A673 (cell line): ENCODE results near the gene CRY1. TPM values are rescaled to one million over a fixed set of nuclear protein-coding genes. Genes with fewer than 3 reads are reported as not detected.

Experiments used
- BruUV-seq: library from RNA; stranded (reverse); fragments of 400-500 nt; replicated peaks from 2 replicates; lab custom pipeline; 2021; lab: Mats Ljungman, UMichigan
- CTCF ChIA-PET: fragments of 300-600 bp; sonication (Branson Sonifier 250); formaldehyde crosslinking; loops from one replicate; lab custom pipeline; 2022; ENCODE audit warnings: antibody characterized with exemption; lab: Charles Lee
- POLR2A ChIA-PET: fragments of 300-600 bp; sonication (Branson Sonifier 250); formaldehyde crosslinking; loops from one replicate; lab custom pipeline; 2022; ENCODE audit warnings: antibody characterized with exemption; ENCODE audit not compliant: low non-redundant PET; lab: Charles Lee
- DNase-seq: peaks from one replicate; pipeline ENCODE4 v3.0.0-alpha.2; 2015; ENCODE audit warnings: low spot score
- H3K27ac ChIP-seq: fragments of 200-600 bp; sonication (generic); 2 replicates; pipeline ENCODE4 v1.5.1; 2016; ENCODE audit warnings: mixed run types, low read depth, mild to moderate bottlenecking, mixed read lengths, antibody characterized with exemption, low read length; ENCODE audit not compliant: poor library complexity, severe bottlenecking
- H3K27me3 ChIP-seq: fragments of 200-600 bp; sonication (generic); replicated peaks from 2 replicates; pipeline ENCODE4 v1.6.1; 2017; ENCODE audit warnings: mixed run types, low read depth, mild to moderate bottlenecking, mixed read lengths, antibody characterized with exemption, low read length; ENCODE audit not compliant: insufficient read depth, poor library complexity
- H3K36me3 ChIP-seq: fragments of 200-600 bp; sonication (generic); 2 replicates; pipeline ENCODE4 v1.6.1; 2016; ENCODE audit warnings: mixed run types, mild to moderate bottlenecking, mixed read lengths, antibody characterized with exemption, low read length; ENCODE audit not compliant: insufficient read depth, poor library complexity, severe bottlenecking
- H3K4me1 ChIP-seq: fragments of 200-600 bp; sonication (generic); 2 replicates; pipeline ENCODE4 v1.6.1; 2017; ENCODE audit warnings: mixed run types, mild to moderate bottlenecking, mixed read lengths, antibody characterized with exemption, low read length; ENCODE audit not compliant: insufficient read depth, poor library complexity, severe bottlenecking
- H3K4me3 ChIP-seq: fragments of 200-600 bp; sonication (generic); 2 replicates; pipeline ENCODE4 v1.5.1; 2016; ENCODE audit warnings: low read depth, mixed run types, mild to moderate bottlenecking, mixed read lengths, low read length; ENCODE audit not compliant: poor library complexity, severe bottlenecking
- H3K9me3 ChIP-seq: fragments of 200-600 bp; sonication (generic); 2 replicates; pipeline ENCODE4 v1.6.1; 2016; ENCODE audit warnings: mixed run types, low read depth, mild to moderate bottlenecking, mixed read lengths, antibody characterized with exemption, low read length; ENCODE audit not compliant: poor library complexity, severe bottlenecking
- EZH2 ChIP-seq: fragments of 200-600 bp; sonication (generic); IDR thresholded peaks from 2 replicates; pipeline ENCODE4 v1.6.1; 2017; ENCODE audit warnings: borderline replicate concordance, low read depth, mild to moderate bottlenecking, mixed read lengths, antibody characterized with exemption, low read length; ENCODE audit not compliant: poor library complexity, severe bottlenecking
- intact Hi-C: fragments of 100-400 bp; cut with micrococcal nuclease; formaldehyde crosslinking; loops from one replicate; pipeline ENCODE4 v1.10.0; 2022; ENCODE audit not compliant: unreplicated experiment
- total RNA-seq: library from RNA; stranded (reverse); gene quantifications from 2 replicates; pipeline ENCODE4 v1.2.3, GENCODE V29; 2021
- TF ChIP-seq, protein P1 (sequence below): fragments of 300-800, 200-600 bp; sonication (generic); conservative IDR thresholded peaks from 2 replicates; pipeline ENCODE4 v1.5.1; 2017; ENCODE audit warnings: low read depth, mild to moderate bottlenecking, antibody characterized with exemption, low read length, moderate library complexity, mixed read lengths

Gene CRY1
- total RNA-seq, 1 experiment from 2014 or later, result 41.0 TPM

DNA sequence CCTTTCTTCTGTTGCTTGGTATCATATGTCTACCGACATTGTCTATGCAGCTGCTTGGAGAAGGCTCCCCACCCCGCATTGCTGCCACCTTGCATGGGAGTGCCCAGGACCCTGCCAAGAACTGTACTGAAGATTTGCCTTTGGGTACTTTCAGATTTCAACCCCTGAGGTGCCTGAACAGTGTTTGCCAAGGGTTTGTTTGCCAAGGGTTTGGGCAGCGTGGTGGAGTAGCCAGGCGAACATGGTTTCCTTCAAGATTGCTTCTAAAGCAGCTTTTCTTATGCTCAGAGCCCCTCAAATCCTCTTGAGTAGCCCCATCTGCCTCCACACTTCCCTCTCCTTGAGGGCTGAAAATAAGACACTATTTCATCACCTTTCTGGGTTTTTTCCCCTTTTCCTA is 25.3 kb upstream of the CRY1 start:
- no peak overlapping the region for H3K4me3 ChIP-seq
- intact Hi-C loops, result no loop called here
- no peak overlapping the region for H3K27ac ChIP-seq
- H3K27me3 ChIP-seq, result peaks cover 3% of the 10 kb centered on the region
- H3K4me1 ChIP-seq, result no peaks in the 10 kb centered on the region
- TF ChIP-seq, protein P1, sequence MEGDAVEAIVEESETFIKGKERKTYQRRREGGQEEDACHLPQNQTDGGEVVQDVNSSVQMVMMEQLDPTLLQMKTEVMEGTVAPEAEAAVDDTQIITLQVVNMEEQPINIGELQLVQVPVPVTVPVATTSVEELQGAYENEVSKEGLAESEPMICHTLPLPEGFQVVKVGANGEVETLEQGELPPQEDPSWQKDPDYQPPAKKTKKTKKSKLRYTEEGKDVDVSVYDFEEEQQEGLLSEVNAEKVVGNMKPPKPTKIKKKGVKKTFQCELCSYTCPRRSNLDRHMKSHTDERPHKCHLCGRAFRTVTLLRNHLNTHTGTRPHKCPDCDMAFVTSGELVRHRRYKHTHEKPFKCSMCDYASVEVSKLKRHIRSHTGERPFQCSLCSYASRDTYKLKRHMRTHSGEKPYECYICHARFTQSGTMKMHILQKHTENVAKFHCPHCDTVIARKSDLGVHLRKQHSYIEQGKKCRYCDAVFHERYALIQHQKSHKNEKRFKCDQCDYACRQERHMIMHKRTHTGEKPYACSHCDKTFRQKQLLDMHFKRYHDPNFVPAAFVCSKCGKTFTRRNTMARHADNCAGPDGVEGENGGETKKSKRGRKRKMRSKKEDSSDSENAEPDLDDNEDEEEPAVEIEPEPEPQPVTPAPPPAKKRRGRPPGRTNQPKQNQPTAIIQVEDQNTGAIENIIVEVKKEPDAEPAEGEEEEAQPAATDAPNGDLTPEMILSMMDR, result no peak
- TF ChIP-seq EZH2, result no peak
- ChIA-PET POLR2A (no interaction called here), CTCF (no interaction called here)
- no peaks in the 10 kb centered on the region for H3K9me3 ChIP-seq
- no peak for DNase-seq
- no TSS peak for BruUV-seq
- no peaks in the 10 kb centered on the region for H3K36me3 ChIP-seq

DNA sequence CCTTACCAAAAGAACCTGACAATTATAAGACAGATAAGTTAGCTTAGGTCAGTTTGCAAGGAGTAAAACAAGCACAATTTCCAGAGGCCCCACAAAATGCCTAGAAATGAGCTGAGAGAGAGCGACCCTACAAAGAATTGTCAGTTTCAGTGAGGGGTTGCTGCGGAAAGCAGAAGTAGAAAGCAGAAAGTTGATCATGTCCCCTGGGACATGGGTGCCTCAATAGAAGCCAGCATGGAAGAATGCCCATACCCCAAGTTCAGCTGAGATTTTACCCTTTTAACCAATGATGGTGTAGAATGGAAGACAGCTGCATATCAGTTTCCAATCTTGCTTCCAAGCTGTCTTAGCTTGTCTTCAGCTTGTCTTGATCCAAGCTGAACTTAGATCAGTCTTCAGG is 21.8 kb upstream of the CRY1 start:
- ChIA-PET CTCF (no interaction called here), POLR2A (no interaction called here)
- Histone ChIP-seq H3K4me3 (no peak overlapping the region), H3K27me3 (no peaks in the 10 kb centered on the region), H3K9me3 (no peaks in the 10 kb centered on the region), H3K27ac (no peak overlapping the region), H3K36me3 (no peaks in the 10 kb centered on the region), H3K4me1 (peaks cover 5% of the 10 kb centered on the region)
- intact Hi-C loops, result no loop called here
- TF ChIP-seq, protein P1, result no peak
- DNase-seq, result no peak
- no TSS peak for BruUV-seq

DNA sequence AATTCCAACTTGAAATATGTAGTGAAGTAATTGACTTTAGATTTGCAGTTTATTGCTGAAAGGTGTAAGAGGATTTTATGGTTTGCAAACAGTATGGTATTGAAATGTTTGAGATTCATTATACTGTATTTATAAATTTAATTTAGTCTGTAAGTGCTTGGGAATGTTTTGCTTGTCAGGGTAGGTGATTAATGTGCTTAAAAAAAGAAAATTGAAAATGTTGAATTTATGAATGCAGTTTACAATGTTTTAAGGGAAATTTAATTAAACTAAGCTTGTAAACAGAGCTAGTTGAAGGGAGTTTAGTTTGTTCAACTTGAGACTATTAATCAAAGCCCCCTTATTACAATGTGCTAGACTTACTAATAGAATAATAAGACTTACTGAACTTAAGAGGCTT is 18.0 kb upstream of the CRY1 start:
- TF ChIP-seq EZH2, result no peak
- TF ChIP-seq, protein P1, result no peak
- intact Hi-C loops, result no loop called here
- Histone ChIP-seq H3K27me3 (no peaks in the 10 kb centered on the region), H3K4me1 (peaks cover 7% of the 10 kb centered on the region), H3K36me3 (no peaks in the 10 kb centered on the region), H3K27ac (no peak overlapping the region), H3K4me3 (no peak overlapping the region), H3K9me3 (no peaks in the 10 kb centered on the region)
- BruUV-seq, result no TSS peak
- POLR2A ChIA-PET, result no interaction called here
- DNase-seq, result no peak
- CTCF ChIA-PET, result no interaction called here
